Measurements from ENCODE around the gene MICAL3.

DNA sequence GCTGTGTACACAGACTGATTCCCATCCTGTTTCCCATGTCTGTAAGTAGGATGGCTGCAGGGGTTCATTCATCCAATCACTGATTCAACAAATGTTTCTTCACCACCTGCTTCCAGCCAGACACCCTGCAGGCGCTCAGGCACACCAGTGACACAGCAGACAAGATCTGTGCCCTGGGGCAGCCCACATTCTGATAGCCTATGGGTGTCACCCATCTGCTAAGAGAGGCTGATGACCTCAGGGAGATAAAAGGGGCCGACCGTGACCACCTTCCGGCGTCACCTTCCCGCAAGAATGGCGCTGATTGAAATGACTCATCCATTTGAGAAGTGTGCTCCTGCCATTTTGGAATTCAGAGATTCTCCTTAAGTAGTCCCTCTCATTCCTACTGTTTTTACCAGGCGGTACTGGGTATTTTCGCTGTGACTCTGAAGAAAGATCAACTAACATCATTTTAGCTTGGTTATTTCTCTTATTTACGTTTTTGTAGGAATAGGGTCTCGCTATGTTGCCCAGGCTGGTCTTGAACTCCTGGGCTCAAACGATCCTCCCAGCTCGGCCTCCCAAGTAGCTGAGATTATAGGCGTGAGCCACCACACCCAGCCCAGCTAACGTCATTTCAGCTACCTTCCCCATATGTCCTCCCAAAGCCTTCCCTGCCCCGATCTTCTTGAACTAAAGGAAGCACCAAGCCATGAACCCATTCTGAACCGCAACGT, 176.8 kb downstream of the MICAL3 start:
- TF ChIP-seq, protein P1, sequence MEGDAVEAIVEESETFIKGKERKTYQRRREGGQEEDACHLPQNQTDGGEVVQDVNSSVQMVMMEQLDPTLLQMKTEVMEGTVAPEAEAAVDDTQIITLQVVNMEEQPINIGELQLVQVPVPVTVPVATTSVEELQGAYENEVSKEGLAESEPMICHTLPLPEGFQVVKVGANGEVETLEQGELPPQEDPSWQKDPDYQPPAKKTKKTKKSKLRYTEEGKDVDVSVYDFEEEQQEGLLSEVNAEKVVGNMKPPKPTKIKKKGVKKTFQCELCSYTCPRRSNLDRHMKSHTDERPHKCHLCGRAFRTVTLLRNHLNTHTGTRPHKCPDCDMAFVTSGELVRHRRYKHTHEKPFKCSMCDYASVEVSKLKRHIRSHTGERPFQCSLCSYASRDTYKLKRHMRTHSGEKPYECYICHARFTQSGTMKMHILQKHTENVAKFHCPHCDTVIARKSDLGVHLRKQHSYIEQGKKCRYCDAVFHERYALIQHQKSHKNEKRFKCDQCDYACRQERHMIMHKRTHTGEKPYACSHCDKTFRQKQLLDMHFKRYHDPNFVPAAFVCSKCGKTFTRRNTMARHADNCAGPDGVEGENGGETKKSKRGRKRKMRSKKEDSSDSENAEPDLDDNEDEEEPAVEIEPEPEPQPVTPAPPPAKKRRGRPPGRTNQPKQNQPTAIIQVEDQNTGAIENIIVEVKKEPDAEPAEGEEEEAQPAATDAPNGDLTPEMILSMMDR (IDR thresholded peaks at IDR 0.05; ENCODE audit: low read depth, low read length), result no peak
- TF ChIP-seq EZH2phosphoT487 (IDR thresholded peaks at IDR 0.05; ENCODE audit: low read depth), result no peak

All from OCI-LY3 (cell line).